Cardiac ventricle fibroblast (primary cell): Measurements from ENCODE around the gene MELTF. TPM values are rescaled to one million over a fixed set of nuclear protein-coding genes. Genes with fewer than 3 reads are reported as not detected.

Experiments used
- total RNA-seq: library from RNA; depleted of rRNA; stranded (reverse); fragments of >200 nt; gene quantifications from 2 replicates; pipeline ENCODE4 v1.2.3, GENCODE V29; 2015

Gene MELTF
- 41.9 and 42.7 TPM in 2 replicates for total RNA-seq

DNA sequence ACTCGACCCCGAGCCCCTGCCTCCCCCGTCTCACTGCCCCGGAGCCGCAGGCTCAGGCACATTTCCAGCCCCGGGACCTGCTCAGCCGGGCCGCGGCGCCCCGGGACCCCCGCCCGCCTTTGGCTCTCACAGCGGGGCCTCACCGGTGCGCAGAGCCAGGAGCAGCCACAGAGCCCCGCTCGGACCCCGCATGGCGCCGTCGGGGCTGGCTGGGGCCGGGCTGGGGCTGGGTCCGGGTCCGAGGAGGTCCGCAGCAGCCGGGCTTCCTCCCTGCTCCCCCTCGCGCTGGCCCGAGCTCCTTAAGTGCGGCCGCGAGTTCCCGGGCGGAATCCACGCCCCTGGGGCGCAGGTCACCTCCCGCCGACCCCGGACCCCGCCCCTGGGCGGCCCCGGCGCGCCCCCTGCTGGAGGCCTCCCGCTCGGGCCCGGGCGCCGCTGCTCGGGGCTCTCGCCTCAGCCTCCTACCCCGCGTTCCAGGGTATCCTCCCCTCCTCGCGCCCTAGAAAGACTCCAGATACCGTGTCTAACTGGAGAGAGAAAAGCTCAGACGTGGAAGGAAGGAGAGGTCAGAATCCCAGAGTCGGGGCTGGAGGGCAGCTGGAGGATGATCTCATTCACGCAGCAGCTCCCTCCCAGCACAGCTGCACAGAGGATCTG, at the start of gene MELTF:
TSS of gene MELTF (minus strand) at position 307 of the 657 bp plus-strand sequence. CDS start at position 192, 115 bp downstream.

DNA sequence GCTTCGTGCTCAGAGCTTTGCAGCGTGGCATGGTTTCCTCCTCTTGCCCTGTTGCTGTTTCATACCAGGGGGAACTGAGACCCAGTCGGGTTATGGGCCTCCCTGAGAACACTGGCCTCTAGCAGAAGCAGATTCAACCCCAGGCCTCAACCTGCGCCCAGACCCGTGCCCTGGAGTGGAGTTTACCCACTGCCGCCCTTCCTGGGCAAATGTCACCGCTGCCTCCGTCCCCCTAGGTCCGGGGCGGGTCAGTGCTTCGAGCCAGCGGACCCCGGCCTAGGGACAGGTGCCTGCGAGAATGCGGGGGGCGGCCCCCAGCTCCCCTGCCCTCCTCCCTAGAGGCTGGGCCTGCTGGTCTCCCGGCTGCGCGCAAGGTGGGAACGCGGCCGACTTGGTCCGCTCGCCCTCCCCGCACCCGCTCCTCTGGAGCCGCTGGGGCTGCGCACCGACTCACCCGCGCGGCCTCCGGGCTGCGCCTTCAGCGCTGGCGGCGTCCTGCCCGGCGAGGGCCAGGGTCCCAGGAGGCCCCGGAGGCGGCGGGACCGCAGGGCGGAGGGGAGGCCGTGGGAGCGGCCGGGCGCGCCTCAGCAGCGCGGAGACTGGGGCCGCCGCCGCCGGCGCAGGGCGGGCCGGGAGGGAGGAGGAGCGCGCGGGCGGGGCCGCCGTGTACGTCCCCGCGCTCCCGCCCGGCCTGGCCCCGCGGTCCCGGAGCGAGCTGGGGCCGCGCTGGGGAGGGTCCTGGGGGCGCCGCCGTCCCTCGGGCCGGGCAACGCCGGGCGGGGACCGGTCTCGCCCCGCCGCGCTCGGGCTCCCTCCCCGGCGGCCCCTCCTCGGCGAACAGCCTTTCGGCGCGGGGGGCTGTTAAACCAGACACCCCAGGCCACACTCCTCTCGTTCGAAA, 61.1 kb downstream of the MELTF start, which contains the start of gene PIGZ:
TSS of gene PIGZ (minus strand) at position 601 of the 901 bp plus-strand sequence. CDS start 16,802 bp downstream, outside the sequence.

Other genes with a start within 250 kb of the MELTF start
- gene SENP5, start 161.9 kb downstream of the MELTF start, total RNA-seq = 11.2 and 15.3 TPM in 2 replicates
- 45.1 and 49.7 TPM in 2 replicates for gene NCBP2, start 87.3 kb downstream of the MELTF start, total RNA-seq
- 10.6 and 13.3 TPM in 2 replicates for gene PIGZ, start 61.0 kb downstream of the MELTF start, total RNA-seq